Hypothalamus (tissue), 51 donors: ENCODE measurements around the gene OR2V1.
"Not testable (repeated sequence)": the region's sequence is repeated elsewhere in the genome, so short reads cannot be mapped to it uniquely, and the experiment has no call there.

Source experiments
- DNase-seq, 51 donors: peaks; one replicate each; lab custom pipeline; 2025; lab: John Stamatoyannopoulos, UW

OR2V1 gene

GRCh38 chr5:181105391-181106025 lies 25.5 kb downstream of the OR2V1 start:
- DNase-seq, result no peak

- DNase-seq, result not testable (repeated sequence)
Observed at GRCh38 chr5:181104606-181105390, 26.2 kb downstream of the OR2V1 start.

GRCh38 chr5:181104259-181104568 lies 26.8 kb downstream of the OR2V1 start:
- not testable (repeated sequence) for DNase-seq

- not testable (repeated sequence) for DNase-seq
Observed at GRCh38 chr5:181101930-181102674, 28.9 kb downstream of the OR2V1 start.

- not testable (repeated sequence) for DNase-seq
Observed at GRCh38 chr5:181101030-181101641, 29.8 kb downstream of the OR2V1 start.

GRCh38 chr5:181100121-181100875 lies 30.7 kb downstream of the OR2V1 start:
- no peak for DNase-seq

GRCh38 chr5:181099602-181100086 lies 31.3 kb downstream of the OR2V1 start:
- DNase-seq, result no peak

- DNase-seq, result no peak
Observed at GRCh38 chr5:181098762-181099601, 32.0 kb downstream of the OR2V1 start.

GRCh38 chr5:181097759-181098491 lies 33.0 kb downstream of the OR2V1 start:
- not testable (repeated sequence) for DNase-seq

GRCh38 chr5:181097383-181097753 lies 33.6 kb downstream of the OR2V1 start:
- DNase-seq, result not testable (repeated sequence)

- DNase-seq, result not testable (repeated sequence)
Observed at GRCh38 chr5:181096721-181097382, 34.1 kb downstream of the OR2V1 start.

GRCh38 chr5:181095162-181095561 lies 35.8 kb downstream of the OR2V1 start:
- DNase-seq, result not testable (repeated sequence)

- DNase-seq, result no peak
Observed at GRCh38 chr5:181092428-181092827, 38.5 kb downstream of the OR2V1 start.

- DNase-seq, result no peak
Observed at GRCh38 chr5:181088289-181088688, 42.7 kb downstream of the OR2V1 start.

GRCh38 chr5:181087309-181087708 lies 43.7 kb downstream of the OR2V1 start:
- DNase-seq, result no peak

- DNase-seq, result no peak
Observed at GRCh38 chr5:181086884-181087205, 44.1 kb downstream of the OR2V1 start.

- no peak for DNase-seq
Observed at GRCh38 chr5:181086026-181086883, 44.7 kb downstream of the OR2V1 start.
